HepG2 (cell line): ENCODE results near the gene PDE4C. TPM values are rescaled to one million over a fixed set of nuclear protein-coding genes. Genes with fewer than 3 reads are reported as not detected.

ENCODE experiments used
- ARID4A ChIP-seq: sonication (generic); formaldehyde crosslinking; IDR thresholded peaks from 2 replicates; pipeline ENCODE4 v1.5.0; 2020; ENCODE audit warnings: mild to moderate bottlenecking, missing genetic modification reagents, borderline replicate concordance
- ATF1 ChIP-seq: IDR thresholded peaks from 2 replicates; pipeline ENCODE4 v1.6.1; 2016; ENCODE audit warnings: mild to moderate bottlenecking, control low read depth
- NCOR1 ChIP-seq: fragments of 200-600 bp; sonication (generic); IDR thresholded peaks from 2 replicates; pipeline ENCODE4 v1.7.0; 2017; ENCODE audit warnings: antibody characterized with exemption, low read length, borderline replicate concordance
- SNAPC4 ChIP-seq: sonication (generic); formaldehyde crosslinking; IDR thresholded peaks from 2 replicates; pipeline ENCODE4 v1.4.0; 2020; ENCODE audit warnings: mild to moderate bottlenecking, missing genetic modification reagents
- SP1 ChIP-seq, 2 experiments: fragments of 450-650 bp in 1 of 2; sonication (generic) in 1 of 2; formaldehyde crosslinking in 1 of 2; IDR thresholded peaks; 2 replicates each; pipeline versions ENCODE4 v1.4.0 to v1.6.1; 2016 to 2020; ENCODE audit warnings: missing genetic modification reagents in 1 of 2
- SYNCRIP ChIP-seq: fragments of 200-400 bp; formaldehyde crosslinking; IDR thresholded peaks from 2 replicates; pipeline ENCODE4 v1.6.1; 2018; ENCODE audit warnings: mild to moderate bottlenecking, low read depth, low read length; ENCODE audit not compliant: insufficient read depth
- ZHX1 ChIP-seq: sonication (generic); formaldehyde crosslinking; IDR thresholded peaks from 2 replicates; pipeline ENCODE4 v1.8.1; 2022; ENCODE audit warnings: low read depth, mild to moderate bottlenecking, missing genetic modification reagents
- ZNF317 ChIP-seq: sonication (generic); formaldehyde crosslinking; IDR thresholded peaks from 2 replicates; pipeline ENCODE4 v1.5.0; 2020; ENCODE audit warnings: mild to moderate bottlenecking, missing genetic modification reagents
- ZNF382 ChIP-seq: sonication (generic); formaldehyde crosslinking; IDR thresholded peaks from 2 replicates; pipeline ENCODE4 v1.5.0; 2020; ENCODE audit warnings: missing genetic modification reagents, mild to moderate bottlenecking, borderline replicate concordance
- ZNF503 ChIP-seq: sonication (generic); formaldehyde crosslinking; IDR thresholded peaks from 2 replicates; pipeline ENCODE4 v1.4.0; 2020; ENCODE audit warnings: missing genetic modification reagents
- ZNF605 ChIP-seq: sonication (generic); formaldehyde crosslinking; IDR thresholded peaks from 2 replicates; pipeline ENCODE4 v1.8.0; 2022; ENCODE audit warnings: mild to moderate bottlenecking, missing genetic modification reagents
- polyA plus RNA-seq, 8 experiments: library from polyadenylated mRNA; depleted of rRNA in 3 of 8; stranded (reverse) in 7 of 8; unstranded in 1 of 8; fragments of >200 nt; fragmentation: Illumina TruSeq in 4 of 8; extraction: Trizol in 4 of 8; gene quantifications; 2 replicates each; pipeline versions ENCODE4 v1.2.1 to v1.2.3, GENCODE V29; 2011 to 2016; ENCODE audit warnings: low read depth in 4 of 8, missing spikeins in 1 of 8, mixed read lengths in 1 of 8; ENCODE audit not compliant: insufficient read depth in 1 of 8
- total RNA-seq, 5 experiments: library from RNA; depleted of rRNA; stranded (reverse); fragments of >200 nt; fragmentation: Illumina TruSeq; extraction: Trizol; gene quantifications; 2 replicates each; pipeline ENCODE4 v1.2.3, GENCODE V29; 2016; ENCODE audit warnings: low read depth in 1 of 5

The PDE4C gene
- total and polyA plus RNA-seq, 2 of the 13 experiments (the other 11 are each of a cell fraction or from before 2014, with no cell fraction given) = 1.4 to 14.0 TPM

- peak; percentile 54; the same call in 1 of the 2 replicates for TF ChIP-seq ZHX1 (CRISPR knock-in tag)
- no peak for TF ChIP-seq ZNF605 (CRISPR knock-in tag)
- TF ChIP-seq SP1 (IDR thresholded peaks at IDR 0.05) = no peak
- no peak for TF ChIP-seq SP1 (CRISPR knock-in tag; IDR thresholded peaks at IDR 0.05)
- no peak for TF ChIP-seq SNAPC4
- TF ChIP-seq ATF1 = no peak
- TF ChIP-seq NCOR1 = no peak
- TF ChIP-seq ARID4A (CRISPR knock-in tag) = no peak
- TF ChIP-seq ZNF503 (CRISPR knock-in tag) = no peak
- no peak for TF ChIP-seq SYNCRIP
- TF ChIP-seq ZNF382 (CRISPR knock-in tag) = no peak
- TF ChIP-seq ZNF317 (CRISPR knock-in tag) = no peak
These were observed 4.9 kb upstream of the PDE4C start (continued) for GRCh38 chr19:18230941-18231734.
